A549 (cell line): ENCODE measurements around the gene VPS52. TPM values are rescaled to one million over a fixed set of nuclear protein-coding genes. Genes with fewer than 3 reads are reported as not detected.

Experiments used
- ATAC-seq, 2 experiments: fragments of 200-7000 bp in 1 of 2; fragments of >200 bp in 1 of 2; cut with Nextera tagmentation in 1 of 2; cut with Tn5 transposase in 1 of 2; 3 replicates each; pipeline versions ENCODE4 v1.8.0 to v1.9.1; 2018 to 2020; ENCODE audit warnings: mild to moderate bottlenecking in 1 of 2, moderate library complexity in 1 of 2
- CTCF ChIA-PET: fragments of 300-600 bp; sonication (Branson Sonifier 250); formaldehyde crosslinking; extraction: SDS; loops from one replicate; lab custom pipeline; 2021; ENCODE audit warnings: antibody characterized with exemption, inconsistent platforms; lab: Yijun Ruan, JAX
- POLR2A ChIA-PET: fragments of 350-600 bp; formaldehyde crosslinking; extraction: SDS; loops from one replicate; lab custom pipeline; 2021; ENCODE audit warnings: antibody characterized with exemption, inconsistent platforms; lab: Yijun Ruan, JAX
- DNase-seq, 2 experiments: peaks; one replicate each; pipeline versions ENCODE4 v3.0.0 to v3.0.0-alpha.2; 2011 to 2016; ENCODE audit warnings: low read depth in 1 of 2, low spot score in 1 of 2
- FAIRE-seq: peaks from 2 replicates; lab custom pipeline; 2011; peaks lifted over from hg19 to GRCh38; lab: Jason Lieb, UNC
- H3K27ac ChIP-seq, 2 experiments: fragments of >200 bp; sonication (Bioruptor Twin); formaldehyde crosslinking; 3 replicates each; pipeline ENCODE4 v1.5.1; 2016 to 2017
- H3K4me1 ChIP-seq: fragments of >200 bp; sonication (Bioruptor Twin); formaldehyde crosslinking; 3 replicates; pipeline ENCODE4 v1.6.1; 2016
- H3K4me2 ChIP-seq: fragments of >200 bp; sonication (Bioruptor Twin); formaldehyde crosslinking; 3 replicates; pipeline ENCODE4 v1.6.1; 2016
- H3K4me3 ChIP-seq: fragments of >200 bp; sonication (Bioruptor Twin); formaldehyde crosslinking; 3 replicates; pipeline ENCODE4 v1.5.1; 2016
- H3K9me3 ChIP-seq: fragments of >200 bp; sonication (Bioruptor Twin); formaldehyde crosslinking; 3 replicates; pipeline ENCODE4 v1.6.1; 2016
- BHLHE40 ChIP-seq: IDR thresholded peaks from 2 replicates; pipeline ENCODE4 v1.6.1; 2012; ENCODE audit warnings: low read depth, low read length, inconsistent platforms
- CEBPB ChIP-seq, 2 experiments: fragments of >200 bp in 1 of 2; sonication (Bioruptor Twin) in 1 of 2; formaldehyde crosslinking in 1 of 2; IDR thresholded peaks; 2 replicates each; pipeline ENCODE4 v1.6.1; 2012 to 2016
- CHD2 ChIP-seq: fragments of 150-350 bp; IDR thresholded peaks from 2 replicates; pipeline ENCODE4 v1.6.1; 2014; ENCODE audit warnings: low read length; ENCODE audit not compliant: partially characterized antibody
- ESRRA ChIP-seq: fragments of 150-350 bp; IDR thresholded peaks from 2 replicates; pipeline ENCODE4 v1.6.1; 2014; ENCODE audit warnings: mild to moderate bottlenecking, low read length, borderline replicate concordance
- FOSL2 ChIP-seq, 2 experiments: fragments of 450-650 bp in 1 of 2; fragments of >200 bp in 1 of 2; sonication (Bioruptor Twin) in 1 of 2; formaldehyde crosslinking; IDR thresholded peaks; 2 replicates each; pipeline versions ENCODE4 v1.5.0 to v1.6.1; 2016 to 2020; ENCODE audit warnings: mild to moderate bottlenecking in 1 of 2, moderate library complexity in 1 of 2
- HES2 ChIP-seq: fragments of >200 bp; sonication (Bioruptor Twin); formaldehyde crosslinking; IDR thresholded peaks from 2 replicates; pipeline ENCODE4 v1.6.1; 2016
- KDM1A ChIP-seq: fragments of 200-600 bp; sonication (generic); IDR thresholded peaks from 2 replicates; pipeline ENCODE4 v1.6.1; 2016; ENCODE audit warnings: low read depth, mild to moderate bottlenecking
- KDM5A ChIP-seq: fragments of 200-600 bp; sonication (generic); IDR thresholded peaks from 2 replicates; pipeline ENCODE4 v1.6.1; 2016; ENCODE audit warnings: antibody characterized with exemption, mild to moderate bottlenecking
- MAZ ChIP-seq: fragments of 150-350 bp; IDR thresholded peaks from 2 replicates; pipeline ENCODE4 v1.6.1; 2014; ENCODE audit warnings: antibody characterized with exemption, low read depth, low read length, borderline replicate concordance
- MYC ChIP-seq: IDR thresholded peaks from 2 replicates; pipeline ENCODE4 v1.6.1; 2012; ENCODE audit warnings: mild to moderate bottlenecking, inconsistent platforms, low read length, improper control_type of control experiment, borderline replicate concordance
- POLR2A ChIP-seq: IDR thresholded peaks from 2 replicates; pipeline ENCODE4 v1.6.1; 2012; ENCODE audit warnings: mild to moderate bottlenecking, low read length
- RFX5 ChIP-seq: fragments of 450-650 bp; IDR thresholded peaks from 2 replicates; pipeline ENCODE4 v1.7.1; 2014; ENCODE audit warnings: antibody characterized with exemption, mild to moderate bottlenecking, moderate library complexity
- RNF2 ChIP-seq: fragments of 200-600 bp; sonication (generic); IDR thresholded peaks from 2 replicates; pipeline ENCODE4 v1.6.1; 2016; ENCODE audit warnings: low read depth, mild to moderate bottlenecking, antibody characterized with exemption, moderate library complexity, borderline replicate concordance
- TP53 ChIP-seq: fragments of 250-450 bp; sonication (Bioruptor Pico); IDR thresholded peaks from 2 replicates; pipeline ENCODE4 v1.5.0; 2021; ENCODE audit warnings: mild to moderate bottlenecking, moderate library complexity
- ZC3H11A ChIP-seq: fragments of 450-650 bp; IDR thresholded peaks from 2 replicates; pipeline ENCODE4 v1.6.1; 2014; ENCODE audit warnings: antibody characterized with exemption, mild to moderate bottlenecking
- WGBS: methylation state at CpG from one replicate; pipeline ENCODE4 v1.1.6; 2017; ENCODE audit errors: missing lambda C conversion rate; 5-methylcytosine and 5-hydroxymethylcytosine counted together
- polyA plus RNA-seq, 4 experiments: library from polyadenylated mRNA; depleted of rRNA in 3 of 4; stranded (reverse); fragments of >200 nt; fragmentation: RNase III in 1 of 4; extraction: RNeasy Plus Mini Kit Qiagen cat#74134 plus additional on column Dnase treatment in 1 of 4; gene quantifications; 2 replicates in 3 of 4; 3 replicates in 1 of 4; pipeline ENCODE4 v1.2.3, GENCODE V29; 2011 to 2017
- TF ChIP-seq, protein P1 (sequence below): fragments of >200 bp; sonication (Bioruptor Twin); formaldehyde crosslinking; IDR thresholded peaks from 3 replicates; pipeline ENCODE4 v1.6.1; 2016
- TF ChIP-seq, protein P2 (sequence below): fragments of 200-600 bp; sonication (generic); IDR thresholded peaks from 2 replicates; pipeline ENCODE4 v1.6.1; 2016; ENCODE audit warnings: antibody characterized with exemption, mild to moderate bottlenecking, moderate library complexity
- TF ChIP-seq, protein P3 (sequence below): fragments of 450-650 bp; IDR thresholded peaks from 2 replicates; pipeline ENCODE4 v1.6.1; 2014; ENCODE audit warnings: antibody characterized with exemption
- TF ChIP-seq, protein P4 (sequence below): IDR thresholded peaks from 2 replicates; pipeline ENCODE4 v1.6.1; 2012; ENCODE audit warnings: low read depth, borderline replicate concordance

The VPS52 gene
- polyA plus RNA-seq, 2 of the 4 experiments (the other 2 are of a cell fraction) = 22.8 to 38.9 TPM

GRCh38 chr6:33317419-33317668 lies 45.7 kb upstream of the VPS52 start:
- CTCF ChIA-PET = interaction anchor here (1.1 to 3.5 kb wide), 3 partner anchors 16 to 21 kb away, joined by 3 to 8 read pairs (median 4); no protein-coding TSS in a partner anchor
- H3K27ac ChIP-seq = peak overlapping the region; percentile 69 to 91
- no peaks in the 10 kb centered on the region for H3K9me3 ChIP-seq
- peaks cover 43% of the 10 kb centered on the region for H3K4me1 ChIP-seq
- DNase-seq = no peak
- TF ChIP-seq, protein P1, sequence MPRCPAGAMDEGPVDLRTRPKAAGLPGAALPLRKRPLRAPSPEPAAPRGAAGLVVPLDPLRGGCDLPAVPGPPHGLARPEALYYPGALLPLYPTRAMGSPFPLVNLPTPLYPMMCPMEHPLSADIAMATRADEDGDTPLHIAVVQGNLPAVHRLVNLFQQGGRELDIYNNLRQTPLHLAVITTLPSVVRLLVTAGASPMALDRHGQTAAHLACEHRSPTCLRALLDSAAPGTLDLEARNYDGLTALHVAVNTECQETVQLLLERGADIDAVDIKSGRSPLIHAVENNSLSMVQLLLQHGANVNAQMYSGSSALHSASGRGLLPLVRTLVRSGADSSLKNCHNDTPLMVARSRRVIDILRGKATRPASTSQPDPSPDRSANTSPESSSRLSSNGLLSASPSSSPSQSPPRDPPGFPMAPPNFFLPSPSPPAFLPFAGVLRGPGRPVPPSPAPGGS = no peak
- TF ChIP-seq RNF2 (no peak), ESRRA (no peak), MYC (no peak), CEBPB (IDR thresholded peaks at IDR 0.05) (no peak), MAZ (no peak)
- FAIRE-seq = no peak
- H3K4me2 ChIP-seq = peak overlapping the region; percentile 65
- no peak for ATAC-seq
- no CpG with 5 or more reads among the region's 27 CpGs for WGBS
- POLR2A ChIA-PET = interaction anchor here (0.5 to 1.6 kb wide), 12 partner anchors 18 to 346 kb away, joined by 3 to 14 read pairs (median 6); partner anchors contain the start of genes B3GALT4, PFDN6, RGL2 and RPS18
- H3K4me3 ChIP-seq = peak overlapping the region; percentile 41

GRCh38 chr6:33316603-33317418 lies 45.1 kb upstream of the VPS52 start:
- Histone ChIP-seq H3K4me1 (peaks cover 46% of the 10 kb centered on the region), H3K4me2 (peak overlapping the region; percentile 65), H3K4me3 (peak overlapping the region; percentile 41)
- 74% methylated on average over 14 of the region's 19 CpGs for WGBS
- FAIRE-seq = no peak
- POLR2A ChIA-PET = interaction anchor here (0.5 to 1.6 kb wide), 9 partner anchors 17 to 190 kb away, joined by 3 to 14 read pairs (median 6); partner anchors contain the start of genes B3GALT4, PFDN6, RGL2 and WDR46
- CTCF ChIA-PET = interaction anchor here (1.1 to 3.5 kb wide), 3 partner anchors 16 to 21 kb away, joined by 3 to 8 read pairs (median 4); no protein-coding TSS in a partner anchor
- no peak for DNase-seq
- no peak for TF ChIP-seq RFX5
- TF ChIP-seq KDM1A = peak; percentile 60; the same call in 1 of the 2 replicates
- TF ChIP-seq, all 56 proteins: peak for 1
- H3K9me3 ChIP-seq = no peaks in the 10 kb centered on the region
- ATAC-seq = no peak
- peak overlapping the region in 1 of 2 experiments; percentile 91; a peak in 3 of 6 replicates for H3K27ac ChIP-seq

DNA sequence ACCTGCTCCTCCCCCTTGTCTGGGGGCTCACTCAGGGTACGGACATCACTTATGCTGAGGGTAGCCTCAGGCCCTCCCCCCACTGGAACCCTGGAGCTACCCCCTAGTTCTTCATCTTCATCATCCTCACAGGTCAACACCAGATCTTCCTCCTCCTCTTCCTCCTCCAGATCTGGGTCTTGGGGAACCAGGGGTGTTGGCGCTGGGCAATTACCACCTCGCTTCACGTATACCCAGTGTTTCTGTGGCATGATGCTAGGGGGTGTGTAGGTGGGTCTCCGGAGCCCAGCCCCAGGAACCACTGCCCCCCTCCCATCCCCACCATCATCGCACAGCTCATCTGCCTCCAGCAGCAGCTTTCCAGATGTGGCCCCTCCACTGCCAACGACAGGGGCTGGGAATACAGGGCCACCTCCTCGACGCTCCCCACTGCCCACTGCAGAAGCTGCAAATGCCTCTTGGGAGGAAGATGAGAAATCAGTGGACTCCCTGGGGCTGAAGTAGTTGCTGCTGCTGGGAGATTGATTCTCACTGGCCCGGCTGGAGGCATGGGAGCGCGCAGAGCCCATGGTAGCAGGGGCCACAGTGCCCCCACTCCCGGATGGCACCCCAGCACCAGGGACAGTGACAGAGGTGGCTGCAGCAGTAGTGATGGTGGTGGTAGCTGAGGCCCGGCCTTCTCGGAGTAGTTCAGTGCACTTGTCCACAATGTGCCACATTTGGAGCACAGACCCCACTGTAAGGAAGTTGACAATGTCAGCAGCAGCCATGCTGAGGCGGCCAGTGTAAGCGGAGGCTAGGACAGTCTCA lies 44.3 kb upstream of the VPS52 start:
- CTCF ChIA-PET = interaction anchor here (3.5 kb wide), 1 partner anchor 16 kb away, joined by 8 read pairs; no protein-coding TSS in a partner anchor
- no peaks in the 10 kb centered on the region for H3K9me3 ChIP-seq

More for the DNA sequence above, 44.3 kb upstream of the VPS52 start:
- 94% methylated on average over 12 of the region's 17 CpGs for WGBS
- no peak overlapping the region for H3K4me3 ChIP-seq
- ATAC-seq = no peak
- POLR2A ChIA-PET = no interaction called here
- no peak overlapping the region for H3K27ac ChIP-seq
- no peak for DNase-seq
- H3K4me2 ChIP-seq = no peak overlapping the region
- peaks cover 42% of the 10 kb centered on the region for H3K4me1 ChIP-seq
- no peak for FAIRE-seq
- TF ChIP-seq TP53 (CRISPR knock-in tag) (no peak), CHD2 (no peak), FOSL2 (IDR thresholded peaks at IDR 0.05) (no peak), FOSL2 (CRISPR knock-in tag; IDR thresholded peaks at IDR 0.05) (no peak), HES2 (no peak), ZC3H11A (no peak), POLR2A (no peak), MAZ (no peak), MYC (no peak), KDM5A (no peak), BHLHE40 (no peak)
- TF ChIP-seq, protein P2, sequence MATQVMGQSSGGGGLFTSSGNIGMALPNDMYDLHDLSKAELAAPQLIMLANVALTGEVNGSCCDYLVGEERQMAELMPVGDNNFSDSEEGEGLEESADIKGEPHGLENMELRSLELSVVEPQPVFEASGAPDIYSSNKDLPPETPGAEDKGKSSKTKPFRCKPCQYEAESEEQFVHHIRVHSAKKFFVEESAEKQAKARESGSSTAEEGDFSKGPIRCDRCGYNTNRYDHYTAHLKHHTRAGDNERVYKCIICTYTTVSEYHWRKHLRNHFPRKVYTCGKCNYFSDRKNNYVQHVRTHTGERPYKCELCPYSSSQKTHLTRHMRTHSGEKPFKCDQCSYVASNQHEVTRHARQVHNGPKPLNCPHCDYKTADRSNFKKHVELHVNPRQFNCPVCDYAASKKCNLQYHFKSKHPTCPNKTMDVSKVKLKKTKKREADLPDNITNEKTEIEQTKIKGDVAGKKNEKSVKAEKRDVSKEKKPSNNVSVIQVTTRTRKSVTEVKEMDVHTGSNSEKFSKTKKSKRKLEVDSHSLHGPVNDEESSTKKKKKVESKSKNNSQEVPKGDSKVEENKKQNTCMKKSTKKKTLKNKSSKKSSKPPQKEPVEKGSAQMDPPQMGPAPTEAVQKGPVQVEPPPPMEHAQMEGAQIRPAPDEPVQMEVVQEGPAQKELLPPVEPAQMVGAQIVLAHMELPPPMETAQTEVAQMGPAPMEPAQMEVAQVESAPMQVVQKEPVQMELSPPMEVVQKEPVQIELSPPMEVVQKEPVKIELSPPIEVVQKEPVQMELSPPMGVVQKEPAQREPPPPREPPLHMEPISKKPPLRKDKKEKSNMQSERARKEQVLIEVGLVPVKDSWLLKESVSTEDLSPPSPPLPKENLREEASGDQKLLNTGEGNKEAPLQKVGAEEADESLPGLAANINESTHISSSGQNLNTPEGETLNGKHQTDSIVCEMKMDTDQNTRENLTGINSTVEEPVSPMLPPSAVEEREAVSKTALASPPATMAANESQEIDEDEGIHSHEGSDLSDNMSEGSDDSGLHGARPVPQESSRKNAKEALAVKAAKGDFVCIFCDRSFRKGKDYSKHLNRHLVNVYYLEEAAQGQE = no peak
- TF ChIP-seq, protein P3, sequence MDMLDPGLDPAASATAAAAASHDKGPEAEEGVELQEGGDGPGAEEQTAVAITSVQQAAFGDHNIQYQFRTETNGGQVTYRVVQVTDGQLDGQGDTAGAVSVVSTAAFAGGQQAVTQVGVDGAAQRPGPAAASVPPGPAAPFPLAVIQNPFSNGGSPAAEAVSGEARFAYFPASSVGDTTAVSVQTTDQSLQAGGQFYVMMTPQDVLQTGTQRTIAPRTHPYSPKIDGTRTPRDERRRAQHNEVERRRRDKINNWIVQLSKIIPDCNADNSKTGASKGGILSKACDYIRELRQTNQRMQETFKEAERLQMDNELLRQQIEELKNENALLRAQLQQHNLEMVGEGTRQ = no peak
- TF ChIP-seq, protein P4, sequence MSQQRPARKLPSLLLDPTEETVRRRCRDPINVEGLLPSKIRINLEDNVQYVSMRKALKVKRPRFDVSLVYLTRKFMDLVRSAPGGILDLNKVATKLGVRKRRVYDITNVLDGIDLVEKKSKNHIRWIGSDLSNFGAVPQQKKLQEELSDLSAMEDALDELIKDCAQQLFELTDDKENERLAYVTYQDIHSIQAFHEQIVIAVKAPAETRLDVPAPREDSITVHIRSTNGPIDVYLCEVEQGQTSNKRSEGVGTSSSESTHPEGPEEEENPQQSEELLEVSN = no peak
